B cell (primary cell): ENCODE data around the gene VAV2. TPM values are rescaled to one million over a fixed set of nuclear protein-coding genes. Genes with fewer than 3 reads are reported as not detected.
A peak's percentile ranks its signal among the peaks of the same experiment; 100 is the strongest.

Source experiments
- ATAC-seq: fragments of 200-7000 bp; cut with Tn5 transposase; one replicate; pipeline ENCODE4 v1.10.0; 2021; ENCODE audit warnings: low read depth, mild to moderate bottlenecking, moderate number of reproducible peaks, moderate library complexity
- CTCF ChIA-PET: fragments of 350-600 bp; sonication (Branson Sonifier 250); formaldehyde crosslinking; loops from one replicate; lab custom pipeline; 2021; ENCODE audit warnings: antibody characterized with exemption, inconsistent platforms; lab: Charles Lee
- POLR2A ChIA-PET: fragments of 350-600 bp; sonication (Branson Sonifier 250); formaldehyde crosslinking; loops from one replicate; lab custom pipeline; 2021; ENCODE audit warnings: antibody characterized with exemption; lab: Charles Lee
- DNase-seq: peaks from one replicate; pipeline ENCODE4 v3.0.0; 2013
- H2AFZ ChIP-seq: 2 replicates; pipeline ENCODE4 v1.6.1; 2012; ENCODE audit warnings: mild to moderate bottlenecking, low read depth, low read length; ENCODE audit not compliant: insufficient read depth, poor library complexity, severe bottlenecking
- H3K27ac ChIP-seq, 2 donors: 1 replicate in 1 of 2; 2 replicates in 1 of 2; pipeline ENCODE4 v1.5.1; 2012 to 2013; ENCODE audit warnings: low read length in 2 of 2, mild to moderate bottlenecking in 2 of 2, moderate library complexity in 1 of 2
- H3K27me3 ChIP-seq, 4 experiments: fragments of 200-600 bp in 1 of 4; sonication (generic) in 1 of 4; replicated peaks in 1 of 4; 1 replicate in 2 of 4; 2 replicates in 2 of 4; pipeline versions ENCODE4 v1.6.1 to v1.7.0; 2013 to 2016; ENCODE audit warnings: low read length in 3 of 4, mild to moderate bottlenecking in 2 of 4, mixed read lengths in 1 of 4, moderate library complexity in 1 of 4; ENCODE audit not compliant: insufficient read depth in 4 of 4, control insufficient read depth in 3 of 4; ENCODE audit errors: control extremely low read depth in 1 of 4
- H3K36me3 ChIP-seq, 2 experiments: replicated peaks in 1 of 2; 1 replicate in 1 of 2; 2 replicates in 1 of 2; pipeline versions ENCODE4 v1.6.1 to v1.7.1; 2013; ENCODE audit warnings: low read length in 1 of 2; ENCODE audit not compliant: insufficient read depth in 2 of 2, control insufficient read depth in 1 of 2; ENCODE audit errors: control extremely low read depth in 1 of 2, extremely low read depth in 1 of 2
- H3K4me1 ChIP-seq, 2 donors: fragments of 200-600 bp in 1 of 2; sonication (generic) in 1 of 2; 1 replicate in 1 of 2; 2 replicates in 1 of 2; pipeline versions ENCODE4 v1.5.1 to v1.6.1; 2013 to 2017; ENCODE audit warnings: low read length in 2 of 2; ENCODE audit not compliant: control insufficient read depth in 2 of 2, insufficient read depth in 2 of 2
- H3K4me2 ChIP-seq: replicated peaks from 2 replicates; pipeline ENCODE3; 2012; ENCODE audit warnings: mild to moderate bottlenecking, low read depth, low read length; ENCODE audit not compliant: poor library complexity, severe bottlenecking
- H3K4me3 ChIP-seq, 5 experiments: fragments of 200-600 bp in 1 of 5; sonication (generic) in 1 of 5; 1 replicate in 3 of 5; 2 replicates in 2 of 5; pipeline versions ENCODE4 v1.5.1 to v1.7.0; 2011 to 2016; ENCODE audit warnings: low read length in 4 of 5, mild to moderate bottlenecking in 4 of 5, low read depth in 2 of 5, control low read depth in 1 of 5, moderate library complexity in 1 of 5; ENCODE audit not compliant: insufficient read depth in 1 of 5; ENCODE audit errors: control extremely low read depth in 1 of 5, extremely low read depth in 1 of 5
- H3K79me2 ChIP-seq: fragments of 200-600 bp; sonication (generic); one replicate; pipeline ENCODE4 v1.6.0; 2016; ENCODE audit warnings: low read length; ENCODE audit not compliant: control insufficient read depth, insufficient read depth
- H3K9ac ChIP-seq: fragments of 200-600 bp; sonication (generic); 2 replicates; pipeline ENCODE4 v1.6.1; 2017; ENCODE audit warnings: mild to moderate bottlenecking, low read length, moderate library complexity
- H3K9me3 ChIP-seq, 3 donors: one replicate each; pipeline versions ENCODE4 v1.6.1 to v1.7.1; 2013; ENCODE audit warnings: low read length in 2 of 3; ENCODE audit not compliant: control insufficient read depth in 2 of 3, insufficient read depth in 1 of 3; ENCODE audit errors: control extremely low read depth in 1 of 3
- H4K20me1 ChIP-seq: 2 replicates; pipeline ENCODE4 v1.6.0; 2012; ENCODE audit warnings: mild to moderate bottlenecking, low read length; ENCODE audit not compliant: insufficient read depth, control insufficient read depth, poor library complexity, severe bottlenecking
- H3K27ac Mint-ChIP-seq: one replicate; pipeline ENCODE4 v1.8.0; 2021; ENCODE audit warnings: mixed read lengths
- H3K27me3 Mint-ChIP-seq: one replicate; pipeline ENCODE4 v1.8.0; 2021; ENCODE audit warnings: mixed read lengths
- H3K4me1 Mint-ChIP-seq: one replicate; pipeline ENCODE4 v1.8.0; 2021; ENCODE audit warnings: mixed read lengths
- H3K4me3 Mint-ChIP-seq: one replicate; pipeline ENCODE4 v1.8.0; 2021; ENCODE audit warnings: mixed read lengths
- H3K9me3 Mint-ChIP-seq: one replicate; pipeline ENCODE4 v1.8.0; 2022; ENCODE audit warnings: mixed read lengths; ENCODE audit not compliant: insufficient read depth
- CTCF ChIP-seq: fragments of 200-600 bp; IDR thresholded peaks from one replicate; pipeline ENCODE4 v1.8.0; 2022; ENCODE audit warnings: antibody characterized with exemption, mild to moderate bottlenecking
- EZH2 ChIP-seq: IDR thresholded peaks from 2 replicates; pipeline ENCODE4 v1.6.1; 2012; ENCODE audit warnings: borderline replicate concordance, low read depth, mild to moderate bottlenecking, moderate library complexity, low read length; ENCODE audit not compliant: insufficient read depth, poor library complexity, severe bottlenecking
- WGBS: methylation state at CpG from one replicate; pipeline ENCODE4 v1.1.5; 2013; ENCODE audit warnings: missing lambda C conversion rate; ENCODE audit not compliant: insufficient coverage; 5-methylcytosine and 5-hydroxymethylcytosine counted together
- intact Hi-C: fragments of 100-400 bp; cut with micrococcal nuclease; formaldehyde crosslinking; loops from one replicate; pipeline ENCODE4 v1.10.0; 2022
- polyA plus RNA-seq: library from polyadenylated mRNA; depleted of rRNA; stranded (reverse); fragments of >200 nt; gene quantifications from 2 replicates; pipeline ENCODE4 v1.2.3, GENCODE V29; 2012
- total RNA-seq, 2 donors: library from RNA; stranded (reverse); fragments of 120-200 nt in 1 of 2; gene quantifications; 1 replicate in 1 of 2; 2 replicates in 1 of 2; pipeline versions ENCODE4 v1.2.3 to v1.2.4, GENCODE V29; 2013 to 2022

Gene VAV2
- total and polyA plus RNA-seq, 2 donors (not counting 1 experiment from before 2014, with no cell fraction given) = 34.4 to 128 TPM

- Mint-ChIP-seq H3K4me1 (peaks cover 49% of the 10 kb centered on the region), H3K27ac (no peak overlapping the region), H3K4me3 (no peak overlapping the region), H3K9me3 (peaks cover 7% of the 10 kb centered on the region), H3K27me3 (no peaks in the 10 kb centered on the region)
- Histone ChIP-seq H3K4me2 (no peak overlapping the region), H2AFZ (no peak overlapping the region), H3K27me3 (no peaks in the 10 kb centered on the region), H3K4me1 (peaks cover 19 to 37% of the 10 kb centered on the region in 2 donors), H4K20me1 (peaks cover 98% of the 10 kb centered on the region), H3K9ac (no peak overlapping the region), H3K27ac (no peak overlapping the region), H3K9me3 (peaks cover 0 to 22% (median 9%) of the 10 kb centered on the region in 3 donors), H3K4me3 (no peak overlapping the region), H3K36me3 (peaks cover 0 to 9% of the 10 kb centered on the region in 2 experiments), H3K79me2 (peaks cover 100% of the 10 kb centered on the region)
- ChIA-PET CTCF (interaction anchor here (0.7 to 1.6 kb wide), 3 partner anchors 126 to 397 kb away, joined by 3 to 4 read pairs (median 4); no protein-coding TSS in a partner anchor), POLR2A (no interaction called here)
- ATAC-seq = no peak
- no peak for DNase-seq
- WGBS = 95% methylated on average over 17 of the region's 17 CpGs
- no peak for TF ChIP-seq CTCF
- TF ChIP-seq EZH2 = no peak
- intact Hi-C loops = no loop called here
Measured at GRCh38 chr9:133866946-133867345, 125.2 kb downstream of the VAV2 start.

- Histone ChIP-seq H3K4me1 (peaks cover 8 to 21% of the 10 kb centered on the region in 2 donors), H3K4me3 (no peak overlapping the region), H3K27me3 (no peaks in the 10 kb centered on the region), H3K79me2 (peaks cover 99% of the 10 kb centered on the region), H2AFZ (no peak overlapping the region), H3K9me3 (peaks cover 0 to 22% (median 9%) of the 10 kb centered on the region in 3 donors), H3K4me2 (no peak overlapping the region), H3K36me3 (peaks cover 0 to 18% of the 10 kb centered on the region in 2 experiments), H3K9ac (no peak overlapping the region), H4K20me1 (peaks cover 98% of the 10 kb centered on the region), H3K27ac (peak overlapping the region in 1 of 2 donors; percentile 44)
- ATAC-seq = no peak
- no peak for DNase-seq
- Mint-ChIP-seq H3K4me3 (no peak overlapping the region), H3K9me3 (peaks cover 7% of the 10 kb centered on the region), H3K27ac (peak overlapping the region; percentile 46), H3K27me3 (no peaks in the 10 kb centered on the region), H3K4me1 (peaks cover 30% of the 10 kb centered on the region)
- no peak for TF ChIP-seq EZH2
- TF ChIP-seq CTCF = no peak
- CTCF ChIA-PET = interaction anchor here (1.6 to 1.9 kb wide), 2 partner anchors 82 to 130 kb away, joined by 5 read pairs; no protein-coding TSS in a partner anchor
- intact Hi-C loops = no loop called here
- POLR2A ChIA-PET = no interaction called here
- WGBS = 95% methylated on average over 8 of the region's 16 CpGs
Measured at GRCh38 chr9:133864011-133864410, 128.1 kb downstream of the VAV2 start.
